ENCODE results near the gene SHISA8. TPM values are rescaled to one million over a fixed set of nuclear protein-coding genes. Genes with fewer than 3 reads are reported as not detected.

The SHISA8 gene
- total RNA-seq, 3 donors from 2014 or later = not detected

- H3K4me3 ChIP-seq = no peak overlapping the region
- H3K36me3 ChIP-seq (ENCODE audit: low read depth) = peaks cover 4% of the 10 kb centered on the region
- no peak for ATAC-seq
- H3K9me3 ChIP-seq = no peaks in the 10 kb centered on the region
- TF ChIP-seq, protein P1, sequence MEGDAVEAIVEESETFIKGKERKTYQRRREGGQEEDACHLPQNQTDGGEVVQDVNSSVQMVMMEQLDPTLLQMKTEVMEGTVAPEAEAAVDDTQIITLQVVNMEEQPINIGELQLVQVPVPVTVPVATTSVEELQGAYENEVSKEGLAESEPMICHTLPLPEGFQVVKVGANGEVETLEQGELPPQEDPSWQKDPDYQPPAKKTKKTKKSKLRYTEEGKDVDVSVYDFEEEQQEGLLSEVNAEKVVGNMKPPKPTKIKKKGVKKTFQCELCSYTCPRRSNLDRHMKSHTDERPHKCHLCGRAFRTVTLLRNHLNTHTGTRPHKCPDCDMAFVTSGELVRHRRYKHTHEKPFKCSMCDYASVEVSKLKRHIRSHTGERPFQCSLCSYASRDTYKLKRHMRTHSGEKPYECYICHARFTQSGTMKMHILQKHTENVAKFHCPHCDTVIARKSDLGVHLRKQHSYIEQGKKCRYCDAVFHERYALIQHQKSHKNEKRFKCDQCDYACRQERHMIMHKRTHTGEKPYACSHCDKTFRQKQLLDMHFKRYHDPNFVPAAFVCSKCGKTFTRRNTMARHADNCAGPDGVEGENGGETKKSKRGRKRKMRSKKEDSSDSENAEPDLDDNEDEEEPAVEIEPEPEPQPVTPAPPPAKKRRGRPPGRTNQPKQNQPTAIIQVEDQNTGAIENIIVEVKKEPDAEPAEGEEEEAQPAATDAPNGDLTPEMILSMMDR (IDR thresholded peaks at IDR 0.05) = no peak
- intact Hi-C loops (cut with DNase I, micrococcal nuclease) = no loop called here
- peak in 1 of 3 donors; percentile 17 for DNase-seq
- peaks cover 21% of the 10 kb centered on the region for H3K4me1 ChIP-seq (ENCODE audit: low read depth)
Observed at GRCh38 chr22:41906822-41907221, 8.1 kb downstream of the SHISA8 start.

DNA sequence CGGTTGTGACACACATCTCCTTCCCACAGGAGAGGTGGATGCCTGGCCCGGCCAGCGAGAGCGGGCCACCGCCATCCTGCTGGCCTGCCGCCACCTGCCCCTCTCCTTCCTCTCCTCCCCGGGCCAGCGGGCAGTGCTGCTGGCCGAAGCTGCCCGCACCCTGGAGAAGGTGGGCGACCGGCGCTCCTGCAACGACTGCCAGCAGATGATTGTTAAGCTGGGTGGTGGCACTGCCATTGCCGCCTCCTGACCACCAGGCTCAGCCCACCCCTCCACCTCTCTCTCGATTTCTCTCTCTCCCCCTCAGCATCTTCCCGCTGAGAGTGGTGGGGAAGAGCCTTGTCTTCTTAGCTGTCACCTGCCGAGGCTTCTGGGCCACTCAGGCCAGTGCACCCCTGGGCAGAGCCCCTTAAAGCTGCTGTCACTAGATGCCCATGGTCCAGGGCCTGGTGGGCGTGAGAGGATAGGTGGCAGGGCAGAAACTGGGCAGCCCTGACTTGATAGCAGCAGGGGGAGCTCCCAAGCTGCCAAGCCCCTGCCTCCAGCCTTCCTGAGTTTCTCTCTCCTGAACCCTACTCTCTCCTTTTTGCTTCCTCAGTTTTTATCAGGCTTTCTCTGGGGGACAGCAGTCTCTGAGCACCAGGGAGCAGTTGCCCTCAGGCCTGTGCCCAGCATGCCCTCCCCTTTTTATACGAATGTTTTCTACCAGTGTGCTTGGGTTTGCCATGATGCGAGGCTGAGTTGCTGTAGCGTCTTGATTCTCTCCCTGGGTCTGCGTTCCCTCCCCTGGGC, 9.3 kb downstream of the SHISA8 start:
- intact Hi-C loops (cut with DNase I, micrococcal nuclease) = no loop called here
- Histone ChIP-seq H3K9me3 (no peaks in the 10 kb centered on the region), H3K4me1 (ENCODE audit: low read depth) (peaks cover 13% of the 10 kb centered on the region), H3K4me3 (no peak overlapping the region), H3K36me3 (ENCODE audit: low read depth) (peaks cover 6% of the 10 kb centered on the region)
- DNase-seq = peak in 1 of 3 donors; percentile 41
- TF ChIP-seq, protein P1 (IDR thresholded peaks at IDR 0.05) = no peak
- no peak for ATAC-seq

- ATAC-seq (no peak), DNase-seq (peak in 1 of 3 donors; percentile 51)
- Histone ChIP-seq H3K9me3 (no peaks in the 10 kb centered on the region), H3K4me1 (ENCODE audit: low read depth) (peaks cover 4% of the 10 kb centered on the region), H3K36me3 (ENCODE audit: low read depth) (peaks cover 6% of the 10 kb centered on the region), H3K4me3 (no peak overlapping the region)
- TF ChIP-seq, protein P1 (IDR thresholded peaks at IDR 0.05) = no peak
- intact Hi-C loops (cut with DNase I, micrococcal nuclease) = no loop called here
Observed at GRCh38 chr22:41904450-41905410, 10.1 kb downstream of the SHISA8 start.

GRCh38 chr22:41902932-41903421, 11.9 kb downstream of the SHISA8 start:
- intact Hi-C loops (cut with DNase I, micrococcal nuclease) = no loop called here
- H3K9me3 ChIP-seq = no peaks in the 10 kb centered on the region
- peak; percentile 5 for ATAC-seq
- no peak overlapping the region for H3K4me3 ChIP-seq
- H3K36me3 ChIP-seq (ENCODE audit: low read depth) = peaks cover 6% of the 10 kb centered on the region
- no peaks in the 10 kb centered on the region for H3K4me1 ChIP-seq (ENCODE audit: low read depth)
- DNase-seq = no peak
- TF ChIP-seq, protein P1 (IDR thresholded peaks at IDR 0.05) = no peak

GRCh38 chr22:41902016-41902415, 12.9 kb downstream of the SHISA8 start:
- intact Hi-C loops (cut with DNase I, micrococcal nuclease) = no loop called here
- H3K4me1 ChIP-seq (ENCODE audit: low read depth) = no peaks in the 10 kb centered on the region
- TF ChIP-seq, protein P1 (IDR thresholded peaks at IDR 0.05) = no peak
- H3K36me3 ChIP-seq (ENCODE audit: low read depth) = peaks cover 6% of the 10 kb centered on the region
- H3K9me3 ChIP-seq = no peaks in the 10 kb centered on the region
- ATAC-seq (no peak), DNase-seq (no peak)
- no peak overlapping the region for H3K4me3 ChIP-seq

All from mucosa of descending colon (tissue), 3 donors.